ENCODE data around the gene CTIF.

DNA sequence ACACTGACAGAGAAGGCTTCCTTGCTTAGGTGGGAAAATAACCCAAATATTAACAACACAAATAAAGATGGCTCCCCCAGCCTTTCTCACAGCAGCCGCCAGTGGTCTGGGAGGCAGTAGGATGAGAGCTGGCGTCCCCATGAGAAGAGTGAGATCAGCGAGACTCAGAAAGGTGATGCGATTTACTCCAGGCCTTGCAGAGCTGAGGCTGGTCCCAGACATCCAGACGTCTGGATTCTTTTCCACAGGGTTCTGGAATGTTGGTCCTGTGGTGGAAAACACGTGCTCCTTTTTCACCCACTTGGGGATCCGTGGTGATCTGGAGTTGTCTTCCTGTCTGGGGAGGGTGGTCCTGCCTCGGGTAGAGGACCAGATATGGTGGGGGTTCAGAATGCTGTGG, 190.6 kb downstream of the CTIF start:
- TF ChIP-seq, protein P1, sequence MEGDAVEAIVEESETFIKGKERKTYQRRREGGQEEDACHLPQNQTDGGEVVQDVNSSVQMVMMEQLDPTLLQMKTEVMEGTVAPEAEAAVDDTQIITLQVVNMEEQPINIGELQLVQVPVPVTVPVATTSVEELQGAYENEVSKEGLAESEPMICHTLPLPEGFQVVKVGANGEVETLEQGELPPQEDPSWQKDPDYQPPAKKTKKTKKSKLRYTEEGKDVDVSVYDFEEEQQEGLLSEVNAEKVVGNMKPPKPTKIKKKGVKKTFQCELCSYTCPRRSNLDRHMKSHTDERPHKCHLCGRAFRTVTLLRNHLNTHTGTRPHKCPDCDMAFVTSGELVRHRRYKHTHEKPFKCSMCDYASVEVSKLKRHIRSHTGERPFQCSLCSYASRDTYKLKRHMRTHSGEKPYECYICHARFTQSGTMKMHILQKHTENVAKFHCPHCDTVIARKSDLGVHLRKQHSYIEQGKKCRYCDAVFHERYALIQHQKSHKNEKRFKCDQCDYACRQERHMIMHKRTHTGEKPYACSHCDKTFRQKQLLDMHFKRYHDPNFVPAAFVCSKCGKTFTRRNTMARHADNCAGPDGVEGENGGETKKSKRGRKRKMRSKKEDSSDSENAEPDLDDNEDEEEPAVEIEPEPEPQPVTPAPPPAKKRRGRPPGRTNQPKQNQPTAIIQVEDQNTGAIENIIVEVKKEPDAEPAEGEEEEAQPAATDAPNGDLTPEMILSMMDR (IDR thresholded peaks at IDR 0.05): no peak
- no peak for TF ChIP-seq POLR2A (IDR thresholded peaks at IDR 0.05)

Data from transverse colon (tissue), 3 donors.